Liver (tissue), 9 donors: Measurements from ENCODE around the gene WIF1. TPM values are rescaled to one million over a fixed set of nuclear protein-coding genes. Genes with fewer than 3 reads are reported as not detected.

Source experiments
- DNase-seq: peaks from one replicate; pipeline ENCODE4 v3.0.0-alpha.2; 2017; ENCODE audit warnings: low spot score
- H3K27ac ChIP-seq, 2 donors: one replicate each; pipeline ENCODE4 v1.7.0; 2013; ENCODE audit warnings: inconsistent platforms in 2 of 2, low read length in 2 of 2, control low read depth in 1 of 2, low read depth in 1 of 2, mild to moderate bottlenecking in 1 of 2
- H3K27me3 ChIP-seq, 4 donors: one replicate each; pipeline versions ENCODE4 v1.6.1 to v1.7.0; 2013; ENCODE audit warnings: low read length in 3 of 4, inconsistent platforms in 1 of 4, mild to moderate bottlenecking in 1 of 4, moderate library complexity in 1 of 4; ENCODE audit not compliant: control insufficient read depth in 4 of 4, insufficient read depth in 4 of 4
- H3K36me3 ChIP-seq, 4 donors: one replicate each; pipeline versions ENCODE4 v1.6.1 to v1.7.0; 2013; ENCODE audit warnings: low read length in 3 of 4, mild to moderate bottlenecking in 3 of 4, low read depth in 1 of 4, moderate library complexity in 1 of 4; ENCODE audit not compliant: control insufficient read depth in 4 of 4, insufficient read depth in 3 of 4
- H3K4me1 ChIP-seq, 4 donors: one replicate each; pipeline versions ENCODE4 v1.6.1 to v1.7.0; 2013; ENCODE audit warnings: low read length in 3 of 4, mild to moderate bottlenecking in 3 of 4, moderate library complexity in 1 of 4; ENCODE audit not compliant: control insufficient read depth in 4 of 4, insufficient read depth in 4 of 4
- H3K4me3 ChIP-seq, 3 donors: one replicate each; pipeline versions ENCODE4 v1.6.1 to v1.7.0; 2013; ENCODE audit warnings: low read length in 3 of 3, control low read depth in 1 of 3, low read depth in 1 of 3, mild to moderate bottlenecking in 1 of 3
- H3K9ac ChIP-seq, 2 donors: one replicate each; pipeline ENCODE4 v1.7.0; 2013; ENCODE audit warnings: low read length in 2 of 2, mild to moderate bottlenecking in 2 of 2, moderate library complexity in 2 of 2, control low read depth in 1 of 2, low read depth in 1 of 2
- H3K9me3 ChIP-seq, 4 donors: one replicate each; pipeline versions ENCODE4 v1.6.1 to v1.7.0; 2013; ENCODE audit warnings: low read length in 3 of 4; ENCODE audit not compliant: control insufficient read depth in 4 of 4
- CTCF ChIP-seq: fragments of 150-350 bp; IDR thresholded peaks from 2 replicates; pipeline ENCODE4 v1.5.1; 2017; ENCODE audit warnings: improper control_type of control experiment, low read depth, low read length; ENCODE audit not compliant: missing input control
- EGR1 ChIP-seq, 2 donors: IDR thresholded peaks; 2 replicates each; pipeline ENCODE4 v1.6.1; 2016 to 2018; ENCODE audit warnings: antibody characterized with exemption in 2 of 2, low read depth in 2 of 2
- FOXA1 ChIP-seq: IDR thresholded peaks from 2 replicates; pipeline ENCODE4 v1.6.1; 2016; ENCODE audit warnings: antibody characterized with exemption
- FOXA2 ChIP-seq: IDR thresholded peaks from 2 replicates; pipeline ENCODE4 v1.6.1; 2016; ENCODE audit warnings: antibody characterized with exemption
- HNF4A ChIP-seq, 2 donors: conservative IDR thresholded peaks; 2 replicates each; pipeline ENCODE4 v1.6.1; 2016; ENCODE audit warnings: antibody characterized with exemption in 2 of 2, mild to moderate bottlenecking in 2 of 2
- HNF4G ChIP-seq: IDR thresholded peaks from 2 replicates; pipeline ENCODE4 v1.6.1; 2016; ENCODE audit warnings: antibody characterized with exemption
- JUND ChIP-seq, 2 donors: IDR thresholded peaks; 2 replicates each; pipeline ENCODE4 v1.6.1; 2016; ENCODE audit warnings: antibody characterized with exemption in 2 of 2
- NR2F2 ChIP-seq: IDR thresholded peaks from 2 replicates; pipeline ENCODE4 v1.6.1; 2016; ENCODE audit warnings: antibody characterized with exemption
- RAD21 ChIP-seq, 2 donors: IDR thresholded peaks; 2 replicates each; pipeline ENCODE4 v1.6.1; 2016; ENCODE audit warnings: antibody characterized with exemption in 2 of 2, mild to moderate bottlenecking in 2 of 2
- REST ChIP-seq: IDR thresholded peaks from 2 replicates; pipeline ENCODE4 v1.6.1; 2016; ENCODE audit warnings: antibody characterized with exemption, mild to moderate bottlenecking
- RXRA ChIP-seq, 2 donors: IDR thresholded peaks; 2 replicates each; pipeline ENCODE4 v1.6.1; 2017 to 2018; ENCODE audit warnings: antibody characterized with exemption in 2 of 2, mild to moderate bottlenecking in 1 of 2
- SP1 ChIP-seq: IDR thresholded peaks from 2 replicates; pipeline ENCODE4 v1.6.1; 2018; ENCODE audit warnings: antibody characterized with exemption, mild to moderate bottlenecking
- YY1 ChIP-seq: IDR thresholded peaks from 2 replicates; pipeline ENCODE4 v1.6.1; 2016; ENCODE audit warnings: antibody characterized with exemption, mild to moderate bottlenecking
- WGBS: extraction: QIAGEN DNeasy Blood & Tissue Kit; methylation state at CpG from one replicate; pipeline ENCODE4 v1.1.7; 2013; 5-methylcytosine and 5-hydroxymethylcytosine counted together
- polyA plus RNA-seq, 2 donors: library from polyadenylated mRNA; stranded (reverse) in 1 of 2; unstranded in 1 of 2; fragments of 200-250 nt in 1 of 2; fragments of >200 nt in 1 of 2; fragmentation: Nextera tagmentation in 1 of 2; extraction: Ambion mirVana in 1 of 2; gene quantifications; one replicate each; pipeline versions ENCODE4 v1.2.1 to v1.2.3, GENCODE V29; 2013 to 2015
- total RNA-seq, 2 donors: library from RNA; depleted of rRNA; stranded (reverse); fragments of >200 nt; gene quantifications; one replicate each; pipeline ENCODE4 v1.2.3, GENCODE V29; 2014
- TF ChIP-seq, protein P1 (sequence below): IDR thresholded peaks from 2 replicates; pipeline ENCODE4 v1.6.1; 2016; ENCODE audit warnings: antibody characterized with exemption
- TF ChIP-seq, protein P2 (sequence below): IDR thresholded peaks from 2 replicates; pipeline ENCODE4 v1.6.1; 2016; ENCODE audit warnings: antibody characterized with exemption
- TF ChIP-seq, protein P3 (sequence below): IDR thresholded peaks from 2 replicates; pipeline ENCODE4 v1.6.1; 2016; ENCODE audit warnings: antibody characterized with exemption
- donor health status: healthy.
- donor health status: healthy.
- donor health status: healthy.
- donor health status: healthy.
- donor health status: healthy.

The WIF1 gene
- total and polyA plus RNA-seq, 4 donors = not detected

DNA sequence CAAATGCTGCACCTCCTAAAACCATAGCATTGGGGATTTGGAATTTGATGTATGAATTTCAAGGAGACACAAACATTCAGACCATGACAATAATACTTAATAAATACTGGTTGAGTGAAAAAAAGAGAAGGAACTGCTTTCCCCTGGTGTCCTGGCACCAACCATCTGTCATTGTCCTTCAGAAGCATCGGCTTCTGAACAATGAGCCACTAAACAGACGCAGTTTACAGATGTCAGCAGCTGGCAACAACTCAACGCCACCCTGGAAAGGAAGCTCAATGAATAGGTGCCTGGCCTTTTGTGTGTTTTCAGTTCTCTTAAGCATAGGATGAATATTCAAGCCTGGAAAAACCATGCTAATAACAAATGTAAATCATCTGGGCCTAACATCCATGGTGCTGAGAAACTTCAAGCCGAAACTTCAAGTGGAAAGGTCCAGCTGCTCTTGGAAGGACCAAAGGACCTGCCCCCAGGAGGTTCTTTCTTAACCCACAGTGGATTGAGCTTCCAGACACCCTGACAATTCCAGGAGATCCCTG, 101.3 kb downstream of the WIF1 start:
- Histone ChIP-seq H3K27me3 (peaks cover 0 to 21% (median under 1%) of the 10 kb centered on the region in 4 donors), H3K9ac (no peak overlapping the region), H3K27ac (no peak overlapping the region), H3K36me3 (no peaks in the 10 kb centered on the region), H3K9me3 (no peaks in the 10 kb centered on the region), H3K4me3 (no peak overlapping the region), H3K4me1 (no peaks in the 10 kb centered on the region)
- no peak for DNase-seq
- TF ChIP-seq HNF4A (conservative IDR thresholded peaks at IDR 0.05) (no peak), SP1 (no peak), EGR1 (IDR thresholded peaks at IDR 0.05; ENCODE audit: low read depth in 2 of 2) (no peak), YY1 (no peak), FOXA1 (no peak), NR2F2 (no peak), RAD21 (IDR thresholded peaks at IDR 0.05) (no peak), RXRA (IDR thresholded peaks at IDR 0.05) (no peak), REST (no peak), HNF4G (no peak), CTCF (no peak), FOXA2 (no peak), JUND (IDR thresholded peaks at IDR 0.05) (no peak)
- TF ChIP-seq, protein P1, sequence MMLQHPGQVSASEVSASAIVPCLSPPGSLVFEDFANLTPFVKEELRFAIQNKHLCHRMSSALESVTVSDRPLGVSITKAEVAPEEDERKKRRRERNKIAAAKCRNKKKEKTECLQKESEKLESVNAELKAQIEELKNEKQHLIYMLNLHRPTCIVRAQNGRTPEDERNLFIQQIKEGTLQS = no peak
- TF ChIP-seq, protein P2, sequence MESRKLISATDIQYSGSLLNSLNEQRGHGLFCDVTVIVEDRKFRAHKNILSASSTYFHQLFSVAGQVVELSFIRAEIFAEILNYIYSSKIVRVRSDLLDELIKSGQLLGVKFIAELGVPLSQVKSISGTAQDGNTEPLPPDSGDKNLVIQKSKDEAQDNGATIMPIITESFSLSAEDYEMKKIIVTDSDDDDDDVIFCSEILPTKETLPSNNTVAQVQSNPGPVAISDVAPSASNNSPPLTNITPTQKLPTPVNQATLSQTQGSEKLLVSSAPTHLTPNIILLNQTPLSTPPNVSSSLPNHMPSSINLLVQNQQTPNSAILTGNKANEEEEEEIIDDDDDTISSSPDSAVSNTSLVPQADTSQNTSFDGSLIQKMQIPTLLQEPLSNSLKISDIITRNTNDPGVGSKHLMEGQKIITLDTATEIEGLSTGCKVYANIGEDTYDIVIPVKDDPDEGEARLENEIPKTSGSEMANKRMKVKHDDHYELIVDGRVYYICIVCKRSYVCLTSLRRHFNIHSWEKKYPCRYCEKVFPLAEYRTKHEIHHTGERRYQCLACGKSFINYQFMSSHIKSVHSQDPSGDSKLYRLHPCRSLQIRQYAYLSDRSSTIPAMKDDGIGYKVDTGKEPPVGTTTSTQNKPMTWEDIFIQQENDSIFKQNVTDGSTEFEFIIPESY = no peak
- TF ChIP-seq, protein P3, sequence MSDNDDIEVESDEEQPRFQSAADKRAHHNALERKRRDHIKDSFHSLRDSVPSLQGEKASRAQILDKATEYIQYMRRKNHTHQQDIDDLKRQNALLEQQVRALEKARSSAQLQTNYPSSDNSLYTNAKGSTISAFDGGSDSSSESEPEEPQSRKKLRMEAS = no peak
- WGBS = 74% methylated on average over 4 of the region's 4 CpGs
